H1 (cell line): ENCODE measurements around the gene OGFR. TPM values are rescaled to one million over a fixed set of nuclear protein-coding genes. Genes with fewer than 3 reads are reported as not detected.
A peak's percentile ranks its signal among the peaks of the same experiment; 100 is the strongest.

ENCODE experiments used
- CTCF ChIA-PET: fragments of 300-600 bp; sonication (Branson Sonifier 250); formaldehyde crosslinking; loops from one replicate; lab custom pipeline; 2021; ENCODE audit not compliant: partially characterized antibody; lab: Charles Lee
- POLR2A ChIA-PET: fragments of 300-600 bp; sonication (Branson Sonifier 250); formaldehyde crosslinking; loops from one replicate; lab custom pipeline; 2021; ENCODE audit warnings: inconsistent platforms; ENCODE audit not compliant: partially characterized antibody; lab: Charles Lee
- DNase-seq, 2 experiments: peaks; one replicate each; pipeline versions ENCODE4 v3.0.0 to v3.0.0-alpha.2; 2010 to 2022; ENCODE audit warnings: low spot score in 2 of 2, low read depth in 1 of 2, mixed read lengths in 1 of 2
- FAIRE-seq: peaks from 2 replicates; lab custom pipeline; 2011; peaks lifted over from hg19 to GRCh38; lab: Jason Lieb, UNC
- H2AFZ ChIP-seq: 2 replicates; pipeline ENCODE4 v1.8.1; 2012; ENCODE audit warnings: low read length, inconsistent platforms
- H2AK5ac ChIP-seq: 2 replicates; pipeline ENCODE4 v1.6.1; 2013; ENCODE audit warnings: low read depth, low read length
- H2BK120ac ChIP-seq: replicated peaks from 2 replicates; pipeline ENCODE3; 2013; ENCODE audit warnings: low read depth, low read length, inconsistent platforms
- H2BK12ac ChIP-seq: 2 replicates; pipeline ENCODE4 v1.6.1; 2013; ENCODE audit warnings: low read depth, low read length
- H2BK15ac ChIP-seq: 2 replicates; pipeline ENCODE4 v1.6.1; 2013; ENCODE audit warnings: low read length
- H2BK20ac ChIP-seq: 2 replicates; pipeline ENCODE4 v1.6.1; 2013; ENCODE audit warnings: low read length
- H2BK5ac ChIP-seq: 2 replicates; pipeline ENCODE4 v1.6.1; 2013; ENCODE audit warnings: low read depth, low read length
- H3K14ac ChIP-seq: 2 replicates; pipeline ENCODE4 v1.6.1; 2013; ENCODE audit warnings: inconsistent platforms; ENCODE audit not compliant: insufficient read length
- H3K18ac ChIP-seq: 2 replicates; pipeline ENCODE4 v1.6.1; 2013; ENCODE audit warnings: low read length; ENCODE audit errors: extremely low read depth
- H3K23ac ChIP-seq: 2 replicates; pipeline ENCODE4 v1.6.1; 2013; ENCODE audit warnings: inconsistent platforms; ENCODE audit not compliant: insufficient read length
- H3K23me2 ChIP-seq: 2 replicates; pipeline ENCODE4 v1.6.1; 2013; ENCODE audit warnings: low read depth, low read length
- H3K27ac ChIP-seq: 2 replicates; pipeline ENCODE4 v1.6.1; 2011; ENCODE audit warnings: low read depth, low read length, inconsistent platforms
- H3K27me3 ChIP-seq, 4 experiments: replicated peaks in 1 of 4; 1 replicate in 1 of 4; 2 replicates in 3 of 4; pipeline versions ENCODE4 v1.6.1 to v1.8.1; 2011 to 2013; ENCODE audit warnings: low read length in 3 of 4, mild to moderate bottlenecking in 3 of 4, inconsistent platforms in 2 of 4, mixed read lengths in 2 of 4, moderate library complexity in 1 of 4; ENCODE audit not compliant: control insufficient read depth in 3 of 4, insufficient read depth in 3 of 4; ENCODE audit errors: extremely low read depth in 1 of 4
- H3K36me3 ChIP-seq, 4 experiments: 2 replicates each; pipeline versions ENCODE4 v1.6.1 to v1.8.1; 2011 to 2013; ENCODE audit warnings: mild to moderate bottlenecking in 4 of 4, low read length in 3 of 4, moderate library complexity in 2 of 4, control low read depth in 1 of 4, inconsistent platforms in 1 of 4; ENCODE audit not compliant: insufficient read depth in 4 of 4, control insufficient read depth in 2 of 4
- H3K4ac ChIP-seq: replicated peaks from 2 replicates; pipeline ENCODE3; 2013; ENCODE audit warnings: low read length, low read depth, mixed read lengths, inconsistent platforms; ENCODE audit not compliant: insufficient read length
- H3K4me1 ChIP-seq, 4 experiments: replicated peaks in 1 of 4; 1 replicate in 1 of 4; 2 replicates in 3 of 4; pipeline versions ENCODE4 v1.6.1 to v1.8.1; 2011 to 2013; ENCODE audit warnings: low read length in 3 of 4, inconsistent platforms in 2 of 4, mixed read lengths in 1 of 4; ENCODE audit not compliant: insufficient read depth in 4 of 4, control insufficient read depth in 3 of 4
- H3K4me2 ChIP-seq, 2 experiments: 2 replicates each; pipeline versions ENCODE4 v1.6.1 to v1.8.1; 2011 to 2013; ENCODE audit warnings: low read depth in 2 of 2, low read length in 2 of 2, control low read depth in 1 of 2, inconsistent platforms in 1 of 2, mild to moderate bottlenecking in 1 of 2; ENCODE audit not compliant: insufficient read depth in 1 of 2
- H3K4me3 ChIP-seq, 4 experiments: fragments of 200-600, 300-600 bp in 1 of 4; sonication (generic), shearing (Covaris generic), sonication (Bioruptor Twin) in 1 of 4; 2 replicates each; pipeline versions ENCODE4 v1.5.1 to v1.8.1; 2011 to 2016; ENCODE audit warnings: low read length in 4 of 4, low read depth in 3 of 4, control low read depth in 2 of 4, inconsistent platforms in 2 of 4, mild to moderate bottlenecking in 2 of 4, mixed read lengths in 1 of 4, moderate library complexity in 1 of 4; ENCODE audit not compliant: insufficient read depth in 2 of 4; ENCODE audit errors: extremely low read depth in 1 of 4
- H3K56ac ChIP-seq: replicated peaks from 2 replicates; pipeline ENCODE3; 2013; ENCODE audit warnings: low read depth, mild to moderate bottlenecking, mixed read lengths, low read length, inconsistent platforms; ENCODE audit not compliant: insufficient read length
- H3K79me1 ChIP-seq: 2 replicates; pipeline ENCODE4 v1.6.1; 2013; ENCODE audit warnings: low read depth, low read length, control low read depth
- H3K79me2 ChIP-seq, 2 experiments: 2 replicates each; pipeline versions ENCODE4 v1.6.1 to v1.8.1; 2012 to 2013; ENCODE audit warnings: low read length in 2 of 2, mild to moderate bottlenecking in 2 of 2, inconsistent platforms in 1 of 2; ENCODE audit not compliant: insufficient read depth in 2 of 2, control insufficient read depth in 1 of 2
- H3K9ac ChIP-seq, 4 experiments: replicated peaks in 1 of 4; 1 replicate in 1 of 4; 2 replicates in 3 of 4; pipeline versions ENCODE4 v1.6.1 to v1.8.1; 2011 to 2013; ENCODE audit warnings: low read depth in 3 of 4, low read length in 3 of 4, control low read depth in 2 of 4, mild to moderate bottlenecking in 2 of 4, moderate library complexity in 2 of 4, inconsistent platforms in 1 of 4; ENCODE audit errors: extremely low read depth in 1 of 4
- H3K9me3 ChIP-seq, 2 experiments: 2 replicates each; pipeline versions ENCODE4 v1.6.1 to v1.8.1; 2012 to 2013; ENCODE audit warnings: mild to moderate bottlenecking in 2 of 2, moderate library complexity in 2 of 2, control low read depth in 1 of 2, inconsistent platforms in 1 of 2, low read depth in 1 of 2, low read length in 1 of 2, mixed read lengths in 1 of 2; ENCODE audit not compliant: insufficient read depth in 2 of 2
- H4K20me1 ChIP-seq, 2 experiments: replicated peaks in 1 of 2; 2 replicates each; pipeline versions ENCODE3 to v1.8.1; 2011 to 2013; ENCODE audit warnings: inconsistent platforms in 2 of 2, low read length in 2 of 2, mild to moderate bottlenecking in 1 of 2; ENCODE audit not compliant: insufficient read depth in 2 of 2, control insufficient read depth in 1 of 2
- H4K5ac ChIP-seq: 2 replicates; pipeline ENCODE4 v1.6.1; 2013; ENCODE audit warnings: low read length, low read depth, mixed read lengths, inconsistent platforms; ENCODE audit not compliant: insufficient read length
- H4K8ac ChIP-seq: 2 replicates; pipeline ENCODE4 v1.8.0; 2013; ENCODE audit warnings: mild to moderate bottlenecking, moderate library complexity, low read length, inconsistent platforms; ENCODE audit not compliant: insufficient read depth; ENCODE audit errors: extremely low read depth
- H4K91ac ChIP-seq: replicated peaks from 2 replicates; pipeline ENCODE3; 2013; ENCODE audit warnings: low read length, mixed read lengths, inconsistent platforms; ENCODE audit not compliant: insufficient read length
- CHD1 ChIP-seq: IDR thresholded peaks from 2 replicates; pipeline ENCODE4 v1.6.1; 2012; ENCODE audit warnings: low read depth, low read length, improper control_type of control experiment
- POU5F1 ChIP-seq: IDR thresholded peaks from 2 replicates; pipeline ENCODE4 v1.6.1; 2011; ENCODE audit warnings: low read depth, mild to moderate bottlenecking, low read length, moderate library complexity
- WGBS, 2 experiments: shearing (Covaris generic) in 1 of 2; methylation state at CpG; one replicate each; pipeline versions ENCODE4 v1.1.6 to v1.1.7; 2013 to 2015; ENCODE audit warnings: low lambda C conversion rate in 2 of 2, mixed read lengths in 2 of 2, inconsistent platforms in 1 of 2, low coverage in 1 of 2, missing lambda C conversion rate in 1 of 2; ENCODE audit not compliant: insufficient replicate concordance in 2 of 2, insufficient coverage in 1 of 2, insufficient read length in 1 of 2; ENCODE audit errors: extremely low coverage in 1 of 2, missing lambda C conversion rate in 1 of 2; 5-methylcytosine and 5-hydroxymethylcytosine counted together
- polyA plus RNA-seq, 7 experiments: library from polyadenylated mRNA; depleted of rRNA in 3 of 7; stranded (reverse) in 5 of 7; unstranded in 2 of 7; fragments of >200 nt in 5 of 7; fragments of 200-250 nt in 2 of 7; gene quantifications; 1 replicate in 5 of 7; 2 replicates in 1 of 7; 4 replicates in 1 of 7; pipeline versions ENCODE4 v1.2.1 to v1.2.3, GENCODE V29; 2011 to 2013; ENCODE audit warnings: missing spikeins in 2 of 7, mixed read lengths in 2 of 7
- total RNA-seq: library from RNA; stranded (reverse); fragmentation: NEBNext Ultra II Directional; extraction: Animal tissue kit (Norgen Biotek cat#: 25700); gene quantifications from 2 replicates; pipeline ENCODE4 v1.2.1, GENCODE V29; 2021

Gene OGFR
- total and polyA plus RNA-seq, 2 of the 8 experiments (the other 6 are each of a cell fraction or from before 2014, with no cell fraction given) = 13.9 to 25.1 TPM

- Histone ChIP-seq H2AK5ac (peak overlapping the region; percentile 46; the same call in 1 of the 2 replicates), H3K56ac (no peak overlapping the region), H3K9me3 (no peaks in the 10 kb centered on the region), H3K4me2 (no peak overlapping the region), H4K20me1 (no peaks in the 10 kb centered on the region), H3K27ac (no peak overlapping the region), H2AFZ (no peak overlapping the region), H2BK20ac (no peak overlapping the region), H2BK120ac (no peak overlapping the region), H3K4me3 (no peak overlapping the region), H3K79me2 (no peaks in the 10 kb centered on the region), H2BK5ac (0 out of 2 replicates have a peak overlapping the region, but pooled peaks have one; percentile 12), H3K9ac (no peak overlapping the region), H3K14ac (no peak overlapping the region), H3K4ac (no peak overlapping the region), H3K23me2 (no peaks in the 10 kb centered on the region), H3K79me1 (no peaks in the 10 kb centered on the region), H4K91ac (no peak overlapping the region), H3K4me1 (peaks cover 0 to 2% (median 0%) of the 10 kb centered on the region in 4 experiments; a peak in 2 of 7 replicates), H3K36me3 (no peaks in the 10 kb centered on the region), H3K18ac (no peak overlapping the region), H3K27me3 (no peaks in the 10 kb centered on the region; a peak in 2 of 7 replicates), H3K23ac (no peak overlapping the region), H4K5ac (no peak overlapping the region), H4K8ac (no peak overlapping the region; the same call in 1 of the 2 replicates), H2BK12ac (no peak overlapping the region), H2BK15ac (no peak overlapping the region)
- 75% methylated on average over 5 of the region's 5 CpGs; no CpG with 5 or more reads in 1 of the 2 experiments for WGBS, 2 experiments
- DNase-seq (no peak), FAIRE-seq (no peak)
- CTCF ChIA-PET = interaction anchor here (1.1 to 6.4 kb wide), 9 partner anchors 8 to 288 kb away, joined by 3 to 47 read pairs (median 12); no protein-coding TSS in a partner anchor
- TF ChIP-seq CHD1 = no peak
- no peak for TF ChIP-seq POU5F1
- POLR2A ChIA-PET = no interaction called here
Observed at GRCh38 chr20:62787866-62788265, 16.8 kb upstream of the OGFR start.
